ENCODE measurements around the gene RPL35A.
"Not testable (repeated sequence)": the region's sequence is repeated elsewhere in the genome, so short reads cannot be mapped to it uniquely, and the experiment has no call there.

Gene RPL35A

DNA sequence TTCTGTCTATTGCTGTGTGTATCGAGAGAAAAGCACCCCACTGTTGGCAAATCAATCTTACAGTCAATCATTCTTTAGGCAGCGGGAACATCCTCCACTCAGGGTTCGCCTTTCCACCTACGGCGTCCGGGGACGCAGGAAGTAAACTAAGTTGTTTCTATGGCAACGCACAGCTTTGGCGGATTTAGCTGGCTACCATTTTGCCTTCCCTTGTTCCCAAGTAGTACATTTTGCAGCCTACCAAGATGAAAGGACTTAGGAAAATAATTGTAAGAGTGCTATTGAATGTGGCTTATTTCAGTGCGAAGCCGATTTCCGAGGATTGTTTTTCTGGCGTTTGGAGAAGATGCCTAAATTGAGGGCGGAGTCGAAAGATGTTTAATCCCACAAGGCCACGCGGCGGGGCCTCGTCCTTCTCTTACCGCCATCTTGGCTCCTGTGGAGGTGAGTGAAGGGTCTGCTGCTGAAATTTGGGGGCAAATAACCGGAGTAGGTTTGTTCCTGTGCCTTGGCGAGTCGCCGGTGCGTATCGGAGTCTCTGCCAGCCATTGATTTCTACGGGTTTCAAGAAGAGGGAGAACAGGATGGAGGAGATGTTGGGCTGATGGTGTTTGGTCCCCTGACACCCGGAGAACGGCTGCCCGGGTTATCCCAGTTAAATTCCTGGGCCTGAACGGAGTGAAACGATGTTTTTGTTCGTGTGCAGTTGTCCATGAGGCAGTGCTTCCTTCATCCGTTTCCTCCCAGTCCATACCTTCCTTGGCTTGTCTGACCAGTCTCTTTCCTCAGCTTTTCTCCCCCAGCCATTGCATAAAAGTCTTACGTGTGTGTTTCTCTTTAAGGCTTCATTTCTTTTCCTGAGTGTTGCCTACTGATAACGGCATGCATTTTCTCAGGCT lies at the start of gene RPL35A:
Gene RPL35A (plus strand): TSS at position 413 of the 899 bp plus-strand sequence. CDS start 778 bp downstream, outside the sequence.
- DNase-seq (ENCODE audit: low read depth in 2 of 2) = peak; percentile 53 to 65

GRCh38 chr3:197901626-197902025 lies 48.4 kb upstream of the RPL35A start:
- no peak for DNase-seq (ENCODE audit: low read depth in 2 of 2)

GRCh38 chr3:197906023-197906849 lies 43.8 kb upstream of the RPL35A start:
- peak; percentile 41 to 56 for DNase-seq (ENCODE audit: low read depth in 2 of 2)

GRCh38 chr3:197906850-197907187 lies 43.2 kb upstream of the RPL35A start:
- no peak for DNase-seq (ENCODE audit: low read depth in 2 of 2)

DNA sequence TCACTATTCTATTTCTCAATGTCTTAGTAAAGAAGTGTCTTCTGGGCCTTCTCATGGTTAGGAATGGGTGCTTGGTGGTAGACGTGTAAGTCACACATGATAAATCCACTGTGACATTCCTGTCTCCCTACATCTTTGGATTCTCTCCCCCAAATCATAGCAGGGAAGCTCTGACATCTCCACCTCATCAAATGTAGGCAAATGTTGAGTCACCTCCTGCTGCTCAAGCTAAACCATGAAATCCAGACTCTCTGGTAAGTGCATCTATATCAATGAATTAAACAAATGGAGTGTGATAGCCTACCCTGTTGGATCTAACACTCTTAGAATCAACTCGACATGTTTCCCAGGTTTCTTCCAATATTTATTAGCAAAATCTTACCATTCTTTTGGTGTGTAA lies 42.8 kb upstream of the RPL35A start:
- DNase-seq (ENCODE audit: low read depth in 2 of 2) = no peak

DNA sequence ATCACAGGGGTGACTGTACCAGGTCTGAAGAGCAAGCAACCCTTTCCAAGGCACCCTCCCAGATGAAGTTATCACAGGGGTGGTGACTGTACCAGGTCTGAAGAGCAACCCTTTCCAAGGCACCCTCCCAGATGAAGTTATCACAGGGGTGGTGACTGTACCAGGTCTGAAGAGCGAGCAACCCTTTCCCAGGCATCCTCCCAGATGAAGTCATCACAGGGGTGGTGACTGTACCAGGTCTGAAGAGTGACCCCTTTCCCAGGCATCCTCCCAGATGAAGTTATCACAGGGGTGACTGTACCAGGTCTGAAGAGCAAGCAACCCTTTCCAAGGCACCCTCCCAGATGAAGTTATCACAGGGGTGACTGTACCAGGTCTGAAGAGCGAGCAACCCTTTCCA lies 41.4 kb upstream of the RPL35A start:
- not testable (repeated sequence) for DNase-seq (ENCODE audit: low read depth in 2 of 2)

- no peak for DNase-seq (ENCODE audit: low read depth in 2 of 2)
Measured at GRCh38 chr3:197908957-197909701, 40.9 kb upstream of the RPL35A start.

- no peak for DNase-seq (ENCODE audit: low read depth in 2 of 2)
Measured at GRCh38 chr3:197912741-197913476, 37.1 kb upstream of the RPL35A start.

GRCh38 chr3:197913641-197914380 lies 36.2 kb upstream of the RPL35A start:
- no peak for DNase-seq (ENCODE audit: low read depth in 2 of 2)

DNA sequence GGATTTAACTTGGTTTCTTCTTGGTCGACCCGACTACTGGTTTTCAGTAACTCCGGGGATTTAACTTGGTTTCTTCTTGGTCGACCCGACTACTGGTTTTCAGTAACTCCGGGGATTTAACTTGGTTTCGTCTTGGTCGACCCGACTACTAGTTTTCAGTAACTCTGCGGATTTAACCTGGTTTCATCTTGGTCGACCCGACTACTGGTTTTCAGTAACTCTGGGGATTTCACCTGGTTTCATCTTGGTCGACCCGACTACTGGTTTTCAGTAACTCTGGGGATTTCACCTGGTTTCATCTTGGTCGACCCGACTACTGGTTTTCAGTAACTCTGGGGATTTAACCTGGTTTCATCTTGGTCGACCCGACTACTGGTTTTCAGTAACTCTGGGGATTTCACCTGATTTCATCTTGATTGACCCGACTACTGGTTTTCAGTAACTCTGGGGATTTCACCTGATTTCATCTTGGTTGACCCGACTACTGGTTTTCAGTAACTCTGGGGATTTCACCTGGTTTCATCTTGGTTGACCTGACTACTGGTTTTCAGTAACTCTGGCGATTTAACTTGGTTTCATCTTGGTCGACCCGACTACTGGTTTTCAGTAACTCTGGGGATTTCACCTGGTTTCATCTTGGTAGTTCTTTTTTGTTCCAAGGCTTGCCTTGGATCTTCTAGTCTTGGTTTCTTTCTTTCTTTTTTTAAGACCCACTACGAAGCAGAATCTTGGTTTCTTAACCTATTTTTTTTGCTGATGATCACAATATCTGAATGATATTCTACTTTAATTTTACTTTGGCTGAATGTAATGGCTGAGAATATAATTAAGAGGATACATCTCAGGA lies 28.3 kb upstream of the RPL35A start:
- DNase-seq (ENCODE audit: low read depth in 2 of 2) = not testable (repeated sequence)

DNA sequence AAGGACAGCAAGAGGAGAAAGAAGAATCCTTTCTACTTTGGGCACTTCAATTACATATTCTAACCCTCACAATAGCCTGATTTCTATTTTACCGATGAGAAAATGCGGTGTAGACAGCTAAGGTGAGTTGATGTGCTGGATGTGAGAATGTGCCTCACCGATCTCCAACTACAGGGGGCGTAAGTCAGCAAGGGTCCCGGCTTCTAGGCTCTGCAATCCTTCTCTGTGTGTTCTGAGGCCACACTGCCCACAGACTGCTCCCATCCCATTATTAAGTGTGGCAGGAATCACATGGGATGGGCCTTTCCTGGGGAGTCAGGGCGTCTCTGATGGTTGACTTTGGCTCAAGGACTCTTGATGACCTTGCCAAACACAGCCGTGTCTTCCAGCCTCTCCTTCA lies 23.6 kb upstream of the RPL35A start:
- no peak for DNase-seq (ENCODE audit: low read depth in 2 of 2)

DNA sequence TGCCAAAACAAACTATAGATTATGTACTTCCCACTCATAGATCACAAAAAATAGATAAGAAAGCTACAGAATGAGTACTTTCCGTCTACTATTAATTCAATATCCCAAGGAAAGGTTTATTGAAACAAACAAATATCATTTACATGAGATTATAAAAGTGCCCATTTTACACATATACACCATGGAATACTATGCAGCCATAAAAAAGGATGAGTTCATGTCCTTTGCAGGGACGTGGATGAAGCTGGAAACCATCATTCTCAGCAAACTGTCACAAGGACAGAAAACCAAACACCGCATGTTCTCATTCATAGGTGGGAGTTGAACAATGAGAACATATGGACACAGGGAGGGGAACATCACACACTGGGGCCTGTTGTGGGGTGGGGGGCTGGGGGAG lies 22.4 kb upstream of the RPL35A start:
- DNase-seq (ENCODE audit: low read depth in 2 of 2) = not testable (repeated sequence)

DNA sequence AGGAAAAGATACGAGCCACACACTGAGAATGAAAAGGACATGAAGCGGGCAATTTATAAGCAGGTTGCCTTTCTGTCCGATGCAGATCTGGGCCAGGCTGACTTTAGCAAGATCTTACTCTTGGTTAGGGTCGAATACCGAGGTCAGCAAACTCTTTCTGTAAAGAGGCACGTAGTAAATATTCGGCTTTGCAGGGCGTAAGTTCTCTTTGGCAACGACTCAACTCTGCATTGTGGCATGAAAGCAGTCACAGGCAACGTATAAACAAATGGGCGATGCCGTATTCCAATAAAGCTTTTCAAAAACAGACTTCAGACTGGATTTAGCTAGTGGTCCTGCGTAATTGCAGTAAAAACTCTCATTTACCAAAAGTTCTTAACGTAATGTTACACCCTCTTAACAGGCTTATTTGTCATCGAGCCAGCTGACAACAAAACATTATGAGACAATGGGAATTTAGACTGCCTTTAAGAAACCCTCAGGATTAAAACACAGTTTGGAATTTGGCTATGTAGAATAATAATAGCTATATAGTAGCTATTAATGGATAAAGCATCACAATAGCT lies 13.1 kb upstream of the RPL35A start:
- no peak for DNase-seq (ENCODE audit: low read depth in 2 of 2)

- no peak for DNase-seq (ENCODE audit: low read depth in 2 of 2)
Measured at GRCh38 chr3:197940745-197941384, 9.1 kb upstream of the RPL35A start.

DNA sequence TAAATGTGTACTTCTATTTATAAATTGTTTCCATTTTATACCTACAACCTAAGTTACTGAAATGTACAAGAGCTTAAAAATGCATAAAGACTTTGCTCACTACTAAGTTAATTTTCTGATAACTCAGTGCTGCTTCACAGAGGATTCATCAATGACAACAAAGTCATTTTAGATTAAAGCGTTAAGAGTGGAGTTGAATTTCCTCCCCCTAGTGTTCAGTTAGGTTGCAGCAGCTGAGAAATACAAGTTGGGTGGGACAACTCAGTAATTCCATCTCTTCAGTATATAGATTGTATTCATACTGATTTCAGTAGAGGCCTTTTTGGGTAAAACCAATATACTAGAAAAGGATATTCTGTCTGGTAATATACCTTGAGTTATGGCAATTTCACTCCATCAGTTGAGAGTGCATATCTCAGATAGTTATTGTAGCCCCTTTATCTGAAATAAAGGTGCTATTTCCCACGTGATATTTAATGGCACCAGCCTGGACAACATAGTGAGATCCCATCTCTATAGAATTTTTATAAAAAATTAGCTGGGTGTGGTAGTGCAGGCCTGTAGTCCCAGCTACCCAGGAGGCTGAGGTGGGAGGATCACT lies 6.9 kb upstream of the RPL35A start:
- DNase-seq (ENCODE audit: low read depth in 2 of 2) = no peak

GRCh38 chr3:197949191-197949777 lies 706 bp upstream of the RPL35A start:
- no peak for DNase-seq (ENCODE audit: low read depth in 2 of 2)

DNA sequence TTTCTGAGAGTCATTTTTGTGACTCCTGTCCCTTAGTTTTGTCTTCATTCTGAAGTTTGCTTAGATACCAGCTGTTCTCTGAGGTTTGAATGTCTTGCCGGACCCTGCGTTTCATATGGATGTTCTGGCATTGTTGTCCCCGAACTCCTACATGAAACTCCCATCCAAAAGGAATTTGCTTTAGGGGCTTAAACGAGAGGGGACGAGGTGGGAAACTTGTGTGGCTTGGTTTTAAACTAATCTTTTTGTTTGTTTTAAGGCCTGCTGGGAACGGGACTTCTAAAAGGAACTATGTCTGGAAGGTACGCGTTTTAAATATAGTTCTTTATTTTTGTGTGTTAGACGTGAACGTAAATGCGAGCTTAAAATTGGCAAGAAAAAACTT lies 679 bp downstream of the RPL35A start:
- no peak for DNase-seq (ENCODE audit: low read depth in 2 of 2)

DNA sequence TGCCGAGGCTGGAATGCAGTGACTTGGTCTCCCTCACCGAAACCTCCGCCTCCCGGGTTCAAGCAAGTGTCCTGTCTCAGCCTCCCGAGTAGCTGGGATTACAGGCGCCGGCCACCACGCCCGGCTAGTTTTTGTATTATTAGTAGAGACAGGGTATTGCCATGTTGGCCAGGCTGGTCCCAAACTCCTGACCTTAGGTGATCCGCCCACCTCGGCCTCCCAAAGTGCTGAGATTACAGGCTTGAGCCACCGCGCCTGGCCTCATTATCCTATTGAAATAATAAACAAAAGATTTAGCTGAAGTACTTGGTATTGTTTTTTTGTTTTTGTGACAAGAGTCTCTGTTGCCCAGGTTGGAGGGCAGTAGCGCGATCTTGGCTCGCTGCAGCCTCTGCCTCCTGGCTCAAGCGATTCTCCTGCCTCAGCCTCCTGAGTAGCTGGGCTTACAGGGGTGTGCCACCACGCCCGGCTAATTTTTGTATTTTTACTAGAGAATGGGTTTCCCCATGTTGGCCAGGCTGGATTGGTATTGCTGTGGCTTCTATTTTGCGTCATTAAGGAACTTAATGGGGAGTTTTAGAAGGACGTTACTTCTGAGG lies 1.5 kb downstream of the RPL35A start:
- no peak for DNase-seq (ENCODE audit: low read depth in 2 of 2)

Measured in stimulated activated CD8-positive, alpha-beta memory T cell treated with anti-CD3 and anti-CD28 coated beads, Interleukin-2, amount 100 ng/mL, for 1 hour (primary cell).